Measurements from ENCODE around the gene MPI. TPM values are rescaled to one million over a fixed set of nuclear protein-coding genes. Genes with fewer than 3 reads are reported as not detected.

Gene MPI
- total RNA-seq, 1 donor from 2014 or later: 25.9 TPM

GRCh38 chr15:74843445-74843828, 46.4 kb upstream of the MPI start:
- Mint-ChIP-seq H3K4me1 (ENCODE audit: low read depth, unreplicated experiment) (no peaks in the 10 kb centered on the region), H3K27ac (ENCODE audit: unreplicated experiment) (peak overlapping the region; percentile 69), H3K36me3 (ENCODE audit: low read depth, unreplicated experiment) (peaks cover 8% of the 10 kb centered on the region), H3K9me3 (ENCODE audit: unreplicated experiment) (no peaks in the 10 kb centered on the region), H3K27me3 (ENCODE audit: low read depth, unreplicated experiment) (no peaks in the 10 kb centered on the region), H3K4me3 (ENCODE audit: unreplicated experiment) (peak overlapping the region; percentile 86)
- no peak for TF ChIP-seq EZH2 (IDR thresholded peaks at IDR 0.05; ENCODE audit: insufficient read depth, low read length)
- TF ChIP-seq, protein P1, sequence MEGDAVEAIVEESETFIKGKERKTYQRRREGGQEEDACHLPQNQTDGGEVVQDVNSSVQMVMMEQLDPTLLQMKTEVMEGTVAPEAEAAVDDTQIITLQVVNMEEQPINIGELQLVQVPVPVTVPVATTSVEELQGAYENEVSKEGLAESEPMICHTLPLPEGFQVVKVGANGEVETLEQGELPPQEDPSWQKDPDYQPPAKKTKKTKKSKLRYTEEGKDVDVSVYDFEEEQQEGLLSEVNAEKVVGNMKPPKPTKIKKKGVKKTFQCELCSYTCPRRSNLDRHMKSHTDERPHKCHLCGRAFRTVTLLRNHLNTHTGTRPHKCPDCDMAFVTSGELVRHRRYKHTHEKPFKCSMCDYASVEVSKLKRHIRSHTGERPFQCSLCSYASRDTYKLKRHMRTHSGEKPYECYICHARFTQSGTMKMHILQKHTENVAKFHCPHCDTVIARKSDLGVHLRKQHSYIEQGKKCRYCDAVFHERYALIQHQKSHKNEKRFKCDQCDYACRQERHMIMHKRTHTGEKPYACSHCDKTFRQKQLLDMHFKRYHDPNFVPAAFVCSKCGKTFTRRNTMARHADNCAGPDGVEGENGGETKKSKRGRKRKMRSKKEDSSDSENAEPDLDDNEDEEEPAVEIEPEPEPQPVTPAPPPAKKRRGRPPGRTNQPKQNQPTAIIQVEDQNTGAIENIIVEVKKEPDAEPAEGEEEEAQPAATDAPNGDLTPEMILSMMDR (IDR thresholded peaks at IDR 0.05; ENCODE audit: insufficient read depth, low read depth, low read length): no peak
- DNase-seq (ENCODE audit: low read depth): no peak
- Histone ChIP-seq H4K20me1 (ENCODE audit: insufficient read depth, low read length) (peaks cover 12% of the 10 kb centered on the region), H3K27ac (ENCODE audit: low read depth, low read length) (peak overlapping the region; percentile 65), H3K4me3 (ENCODE audit: insufficient read depth, low read depth, low read length) (peak overlapping the region; percentile 45), H3K4me1 (ENCODE audit: insufficient read depth, low read length) (peaks cover 12% of the 10 kb centered on the region), H3K4me2 (ENCODE audit: low read length) (peak overlapping the region; percentile 96), H3K79me2 (ENCODE audit: insufficient read depth, low read length) (no peaks in the 10 kb centered on the region), H3K36me3 (ENCODE audit: insufficient read depth, low read length) (peaks cover 2% of the 10 kb centered on the region), H3K27me3 (ENCODE audit: insufficient read depth, low read length) (no peaks in the 10 kb centered on the region), H2AFZ (ENCODE audit: low read depth, low read length) (peak overlapping the region; percentile 64), H3K9ac (ENCODE audit: low read length) (peak overlapping the region; percentile 78), H3K9me3 (ENCODE audit: insufficient read depth, low read depth, low read length) (no peaks in the 10 kb centered on the region)
- FAIRE-seq: no peak

DNA sequence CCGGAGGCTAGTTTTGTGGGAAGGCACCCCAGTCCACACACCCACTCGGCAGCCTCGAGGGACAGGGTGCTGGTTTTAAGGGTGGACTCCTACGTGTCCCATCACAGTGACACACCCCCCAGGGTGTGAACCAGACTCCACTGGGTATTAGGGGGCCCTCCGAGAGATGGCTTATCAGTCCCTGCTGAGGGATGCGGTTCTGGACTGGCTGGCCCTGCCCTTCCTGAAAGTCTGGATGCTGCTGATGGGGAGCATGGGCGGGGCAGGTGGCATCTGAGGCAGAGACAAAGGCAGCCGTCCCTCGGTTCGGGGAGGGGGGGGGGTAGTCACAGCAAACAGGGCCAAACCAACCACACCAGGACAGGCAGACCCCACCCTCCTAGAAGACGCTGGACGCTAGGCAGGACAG, 45.9 kb upstream of the MPI start:
- no peaks in the 10 kb centered on the region for H3K9me3 Mint-ChIP-seq (ENCODE audit: unreplicated experiment)
- Histone ChIP-seq H3K36me3 (ENCODE audit: insufficient read depth, low read length) (peaks cover 5% of the 10 kb centered on the region), H3K4me1 (ENCODE audit: insufficient read depth, low read length) (peaks cover 12% of the 10 kb centered on the region), H3K9me3 (ENCODE audit: insufficient read depth, low read depth, low read length) (no peaks in the 10 kb centered on the region), H2AFZ (ENCODE audit: low read depth, low read length) (no peak overlapping the region), H3K27ac (ENCODE audit: low read depth, low read length) (no peak overlapping the region), H3K4me2 (ENCODE audit: low read length) (peak overlapping the region; percentile 96), H4K20me1 (ENCODE audit: insufficient read depth, low read length) (peaks cover 12% of the 10 kb centered on the region), H3K27me3 (ENCODE audit: insufficient read depth, low read length) (no peaks in the 10 kb centered on the region), H3K9ac (ENCODE audit: low read length) (peak overlapping the region; percentile 78), H3K79me2 (ENCODE audit: insufficient read depth, low read length) (no peaks in the 10 kb centered on the region), H3K4me3 (ENCODE audit: insufficient read depth, low read depth, low read length) (no peak overlapping the region)
- no peak overlapping the region for H3K27ac Mint-ChIP-seq (ENCODE audit: unreplicated experiment)
- DNase-seq (ENCODE audit: low read depth) (no peak), FAIRE-seq (no peak)
- H3K4me3 Mint-ChIP-seq (ENCODE audit: unreplicated experiment): peak overlapping the region; percentile 86
- TF ChIP-seq, protein P1 (IDR thresholded peaks at IDR 0.05; ENCODE audit: insufficient read depth, low read depth, low read length): no peak
- TF ChIP-seq EZH2 (IDR thresholded peaks at IDR 0.05; ENCODE audit: insufficient read depth, low read length): no peak
- H3K36me3 Mint-ChIP-seq (ENCODE audit: low read depth, unreplicated experiment): peaks cover 9% of the 10 kb centered on the region
- H3K27me3 Mint-ChIP-seq (ENCODE audit: low read depth, unreplicated experiment): no peaks in the 10 kb centered on the region
- no peaks in the 10 kb centered on the region for H3K4me1 Mint-ChIP-seq (ENCODE audit: low read depth, unreplicated experiment)

DNA sequence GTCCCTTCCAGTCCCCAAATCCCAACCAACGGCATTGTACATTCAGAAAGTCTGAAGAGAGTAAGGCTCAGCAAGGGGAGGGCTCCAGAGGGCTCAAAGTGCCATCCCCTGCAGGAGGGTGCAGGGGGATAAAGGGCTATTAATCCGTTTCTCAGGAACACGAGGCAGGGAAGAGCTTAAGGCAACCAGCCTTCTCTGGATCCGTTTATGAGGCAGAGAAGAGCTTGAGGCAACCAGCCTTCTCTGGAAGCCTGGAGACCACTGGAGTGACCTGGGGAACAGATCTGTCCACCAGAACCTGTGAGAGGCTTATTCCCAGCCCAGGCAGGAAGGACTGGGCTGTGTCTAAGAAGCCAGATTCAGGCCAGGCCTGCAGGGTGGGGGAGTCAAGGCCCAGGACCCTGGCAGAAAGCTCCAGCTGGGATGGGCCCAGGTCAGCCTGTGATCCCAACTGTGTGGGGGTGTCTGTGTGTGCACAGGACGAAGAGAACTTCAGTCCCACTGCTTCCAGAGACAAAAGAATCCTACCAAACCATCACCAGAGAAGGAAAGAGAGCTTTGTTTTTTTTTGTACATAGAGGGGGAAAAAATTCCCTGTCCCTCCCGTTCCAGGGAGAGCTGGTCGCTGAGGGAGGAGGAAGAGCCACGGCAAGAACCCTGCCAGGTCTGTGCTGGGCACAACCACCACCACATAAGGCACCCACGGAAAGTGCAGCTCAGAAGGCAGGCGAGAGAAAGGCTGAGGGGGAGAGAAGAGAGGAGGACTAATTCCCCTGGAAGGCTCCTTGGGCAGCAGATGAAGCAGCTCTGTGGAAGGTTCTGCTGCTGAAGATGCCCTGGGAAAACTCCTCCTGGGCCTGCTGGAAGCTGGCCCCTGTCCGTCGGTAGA, 45.3 kb upstream of the MPI start:
- H3K27ac ChIP-seq (ENCODE audit: low read depth, low read length): no peak overlapping the region
- no peaks in the 10 kb centered on the region for H3K27me3 ChIP-seq (ENCODE audit: insufficient read depth, low read length)
- peaks cover 5% of the 10 kb centered on the region for H3K36me3 ChIP-seq (ENCODE audit: insufficient read depth, low read length)
- no peaks in the 10 kb centered on the region for H3K4me1 Mint-ChIP-seq (ENCODE audit: low read depth, unreplicated experiment)
- H3K9ac ChIP-seq (ENCODE audit: low read length): no peak overlapping the region
- H3K79me2 ChIP-seq (ENCODE audit: insufficient read depth, low read length): no peaks in the 10 kb centered on the region
- H3K4me1 ChIP-seq (ENCODE audit: insufficient read depth, low read length): peaks cover 12% of the 10 kb centered on the region
- no peak for FAIRE-seq
- no peak overlapping the region for H3K4me2 ChIP-seq (ENCODE audit: low read length)
- no peak overlapping the region for H2AFZ ChIP-seq (ENCODE audit: low read depth, low read length)
- no peak overlapping the region for H3K4me3 Mint-ChIP-seq (ENCODE audit: unreplicated experiment)
- TF ChIP-seq EZH2 (IDR thresholded peaks at IDR 0.05; ENCODE audit: insufficient read depth, low read length): no peak
- TF ChIP-seq, protein P1 (IDR thresholded peaks at IDR 0.05; ENCODE audit: insufficient read depth, low read depth, low read length): no peak
- H3K36me3 Mint-ChIP-seq (ENCODE audit: low read depth, unreplicated experiment): peaks cover 8% of the 10 kb centered on the region
- H4K20me1 ChIP-seq (ENCODE audit: insufficient read depth, low read length): peaks cover 12% of the 10 kb centered on the region
- no peak overlapping the region for H3K27ac Mint-ChIP-seq (ENCODE audit: unreplicated experiment)
- DNase-seq (ENCODE audit: low read depth): no peak
- H3K4me3 ChIP-seq (ENCODE audit: insufficient read depth, low read depth, low read length): no peak overlapping the region
- no peaks in the 10 kb centered on the region for H3K9me3 ChIP-seq (ENCODE audit: insufficient read depth, low read depth, low read length)
- H3K9me3 Mint-ChIP-seq (ENCODE audit: unreplicated experiment): no peaks in the 10 kb centered on the region
- H3K27me3 Mint-ChIP-seq (ENCODE audit: low read depth, unreplicated experiment): no peaks in the 10 kb centered on the region

Data from astrocyte (in vitro differentiated cells and primary cell).